NB4 (cell line): ENCODE measurements around the gene DPPA5.

Source experiments
- TF ChIP-seq, protein P1 (sequence below): IDR thresholded peaks from 2 replicates; pipeline ENCODE4 v1.6.1; 2011; ENCODE audit warnings: low read depth, low read length
- TF ChIP-seq, protein P2 (sequence below): IDR thresholded peaks from one replicate; pipeline ENCODE4 v1.5.1; 2012; ENCODE audit warnings: low read depth, low read length

DNA sequence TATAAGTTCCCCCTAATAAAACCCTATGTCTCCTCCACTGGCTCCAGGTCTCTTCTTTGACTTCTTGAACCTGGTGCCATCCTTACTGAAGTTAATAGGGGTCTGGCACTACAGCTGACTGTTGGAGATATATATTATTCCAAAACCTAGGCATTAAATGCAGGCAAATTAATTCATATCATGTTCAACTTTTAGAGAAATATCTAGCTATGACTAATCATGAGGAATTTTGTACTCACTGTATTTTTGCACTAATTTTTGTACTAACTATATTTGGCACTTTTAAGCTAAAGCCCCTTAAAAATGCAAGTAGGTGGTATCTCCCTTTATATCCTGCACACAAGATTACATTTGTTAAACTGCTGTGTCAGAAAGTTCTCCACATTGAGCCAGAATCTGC lies 10.9 kb downstream of the DPPA5 start:
- TF ChIP-seq, protein P1, sequence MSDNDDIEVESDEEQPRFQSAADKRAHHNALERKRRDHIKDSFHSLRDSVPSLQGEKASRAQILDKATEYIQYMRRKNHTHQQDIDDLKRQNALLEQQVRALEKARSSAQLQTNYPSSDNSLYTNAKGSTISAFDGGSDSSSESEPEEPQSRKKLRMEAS, result no peak
- TF ChIP-seq, protein P2, sequence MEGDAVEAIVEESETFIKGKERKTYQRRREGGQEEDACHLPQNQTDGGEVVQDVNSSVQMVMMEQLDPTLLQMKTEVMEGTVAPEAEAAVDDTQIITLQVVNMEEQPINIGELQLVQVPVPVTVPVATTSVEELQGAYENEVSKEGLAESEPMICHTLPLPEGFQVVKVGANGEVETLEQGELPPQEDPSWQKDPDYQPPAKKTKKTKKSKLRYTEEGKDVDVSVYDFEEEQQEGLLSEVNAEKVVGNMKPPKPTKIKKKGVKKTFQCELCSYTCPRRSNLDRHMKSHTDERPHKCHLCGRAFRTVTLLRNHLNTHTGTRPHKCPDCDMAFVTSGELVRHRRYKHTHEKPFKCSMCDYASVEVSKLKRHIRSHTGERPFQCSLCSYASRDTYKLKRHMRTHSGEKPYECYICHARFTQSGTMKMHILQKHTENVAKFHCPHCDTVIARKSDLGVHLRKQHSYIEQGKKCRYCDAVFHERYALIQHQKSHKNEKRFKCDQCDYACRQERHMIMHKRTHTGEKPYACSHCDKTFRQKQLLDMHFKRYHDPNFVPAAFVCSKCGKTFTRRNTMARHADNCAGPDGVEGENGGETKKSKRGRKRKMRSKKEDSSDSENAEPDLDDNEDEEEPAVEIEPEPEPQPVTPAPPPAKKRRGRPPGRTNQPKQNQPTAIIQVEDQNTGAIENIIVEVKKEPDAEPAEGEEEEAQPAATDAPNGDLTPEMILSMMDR, result no peak
